Astrocyte (in vitro differentiated cells and primary cell): ENCODE measurements around the gene ST6GALNAC2. TPM values are rescaled to one million over a fixed set of nuclear protein-coding genes. Genes with fewer than 3 reads are reported as not detected.
"Not testable (repeated sequence)": the region's sequence is repeated elsewhere in the genome, so short reads cannot be mapped to it uniquely, and the experiment has no call there.

Source experiments
- DNase-seq: peaks from one replicate; pipeline ENCODE4 v3.0.0-alpha.2; 2010; ENCODE audit warnings: low read depth
- FAIRE-seq: peaks from 2 replicates; lab custom pipeline; 2011; peaks lifted over from hg19 to GRCh38; lab: Jason Lieb, UNC
- H2AFZ ChIP-seq: 2 replicates; pipeline ENCODE4 v1.6.0; 2012; ENCODE audit warnings: low read depth, low read length, inconsistent platforms
- H3K27ac ChIP-seq: 2 replicates; pipeline ENCODE4 v1.5.1; 2011; ENCODE audit warnings: low read depth, low read length, inconsistent platforms
- H3K27me3 ChIP-seq: 2 replicates; pipeline ENCODE4 v1.6.0; 2011; ENCODE audit warnings: low read length, inconsistent platforms; ENCODE audit not compliant: insufficient read depth
- H3K36me3 ChIP-seq: 2 replicates; pipeline ENCODE4 v1.5.1; 2011; ENCODE audit warnings: low read length, inconsistent platforms; ENCODE audit not compliant: insufficient read depth
- H3K4me1 ChIP-seq: 2 replicates; pipeline ENCODE4 v1.5.1; 2011; ENCODE audit warnings: low read length, inconsistent platforms; ENCODE audit not compliant: insufficient read depth
- H3K4me2 ChIP-seq: 2 replicates; pipeline ENCODE4 v1.6.0; 2012; ENCODE audit warnings: low read length, inconsistent platforms
- H3K4me3 ChIP-seq: 2 replicates; pipeline ENCODE4 v1.5.1; 2011; ENCODE audit warnings: low read depth, mild to moderate bottlenecking, low read length, inconsistent platforms; ENCODE audit not compliant: insufficient read depth
- H3K79me2 ChIP-seq: 2 replicates; pipeline ENCODE4 v1.6.0; 2012; ENCODE audit warnings: mild to moderate bottlenecking, low read length, inconsistent platforms; ENCODE audit not compliant: insufficient read depth
- H3K9ac ChIP-seq: 2 replicates; pipeline ENCODE4 v1.6.0; 2012; ENCODE audit warnings: mild to moderate bottlenecking, low read length, inconsistent platforms
- H3K9me3 ChIP-seq: 2 replicates; pipeline ENCODE4 v1.5.1; 2012; ENCODE audit warnings: low read depth, mild to moderate bottlenecking, low read length, inconsistent platforms; ENCODE audit not compliant: insufficient read depth
- H4K20me1 ChIP-seq: 2 replicates; pipeline ENCODE4 v1.6.0; 2012; ENCODE audit warnings: low read length, inconsistent platforms; ENCODE audit not compliant: insufficient read depth
- H3K27ac Mint-ChIP-seq: one replicate; pipeline ENCODE4 v1.8.0; 2021; ENCODE audit warnings: mild to moderate bottlenecking, mixed read lengths; ENCODE audit not compliant: unreplicated experiment
- H3K27me3 Mint-ChIP-seq: one replicate; pipeline ENCODE4 v1.8.0; 2021; ENCODE audit warnings: low read depth, mixed read lengths; ENCODE audit not compliant: unreplicated experiment
- H3K36me3 Mint-ChIP-seq: one replicate; pipeline ENCODE4 v1.8.0; 2021; ENCODE audit warnings: low read depth, mixed read lengths; ENCODE audit not compliant: unreplicated experiment
- H3K4me1 Mint-ChIP-seq: one replicate; pipeline ENCODE4 v1.8.0; 2021; ENCODE audit warnings: low read depth, mixed read lengths; ENCODE audit not compliant: unreplicated experiment
- H3K4me3 Mint-ChIP-seq: one replicate; pipeline ENCODE4 v1.8.0; 2021; ENCODE audit warnings: mild to moderate bottlenecking, moderate library complexity, mixed read lengths; ENCODE audit not compliant: unreplicated experiment
- H3K9me3 Mint-ChIP-seq: one replicate; pipeline ENCODE4 v1.8.0; 2021; ENCODE audit warnings: mild to moderate bottlenecking, mixed read lengths; ENCODE audit not compliant: unreplicated experiment
- CTCF ChIP-seq: IDR thresholded peaks from 2 replicates; pipeline ENCODE4 v1.5.1; 2011; ENCODE audit warnings: low read depth, mild to moderate bottlenecking, inconsistent platforms, low read length, moderate library complexity; ENCODE audit not compliant: insufficient read depth
- EZH2 ChIP-seq: IDR thresholded peaks from 2 replicates; pipeline ENCODE4 v1.6.1; 2012; ENCODE audit warnings: mild to moderate bottlenecking, low read length, inconsistent platforms; ENCODE audit not compliant: insufficient read depth
- total RNA-seq: library from RNA; stranded (reverse); gene quantifications from 2 replicates; pipeline ENCODE4 v1.2.1, GENCODE V29; 2021

The ST6GALNAC2 gene
- total RNA-seq, 1 donor from 2014 or later: 0.79 TPM

GRCh38 chr17:76614912-76615617 lies 29.4 kb upstream of the ST6GALNAC2 start:
- H3K9ac ChIP-seq: no peak overlapping the region
- H3K27ac ChIP-seq: no peak overlapping the region
- no peak for DNase-seq
- H3K27ac Mint-ChIP-seq: no peak overlapping the region
- no peak overlapping the region for H3K4me3 ChIP-seq
- H3K36me3 ChIP-seq: no peaks in the 10 kb centered on the region
- no peaks in the 10 kb centered on the region for H3K9me3 ChIP-seq
- no peak for FAIRE-seq
- H3K4me1 Mint-ChIP-seq: peaks cover 2% of the 10 kb centered on the region
- no peak overlapping the region for H3K4me3 Mint-ChIP-seq
- H3K9me3 Mint-ChIP-seq: peaks cover 2% of the 10 kb centered on the region
- H3K27me3 ChIP-seq: no peaks in the 10 kb centered on the region
- H3K27me3 Mint-ChIP-seq: peaks cover 12% of the 10 kb centered on the region
- H3K36me3 Mint-ChIP-seq: no peaks in the 10 kb centered on the region
- H2AFZ ChIP-seq: no peak overlapping the region
- no peaks in the 10 kb centered on the region for H3K4me1 ChIP-seq
- TF ChIP-seq EZH2 (no peak), CTCF (no peak)
- no peak overlapping the region for H3K4me2 ChIP-seq
- H4K20me1 ChIP-seq: no peaks in the 10 kb centered on the region
- H3K79me2 ChIP-seq: no peaks in the 10 kb centered on the region

GRCh38 chr17:76614064-76614759 lies 28.6 kb upstream of the ST6GALNAC2 start:
- not testable (repeated sequence) for H4K20me1 ChIP-seq, H3K4me3 Mint-ChIP-seq, H3K9ac ChIP-seq, H3K36me3 ChIP-seq, H3K27ac ChIP-seq, H3K4me3 ChIP-seq, H3K4me1 Mint-ChIP-seq, H3K9me3 Mint-ChIP-seq, H3K79me2 ChIP-seq, H3K4me2 ChIP-seq, H3K4me1 ChIP-seq, DNase-seq, H3K27ac Mint-ChIP-seq, H3K36me3 Mint-ChIP-seq, H3K27me3 ChIP-seq, H3K9me3 ChIP-seq, FAIRE-seq, H2AFZ ChIP-seq
- H3K27me3 Mint-ChIP-seq: peaks cover 11% of the 10 kb centered on the region

GRCh38 chr17:76612977-76613851 lies 27.6 kb upstream of the ST6GALNAC2 start:
- FAIRE-seq (no peak), DNase-seq (no peak)
- no peaks in the 10 kb centered on the region for H3K36me3 ChIP-seq
- no peak overlapping the region for H3K4me3 ChIP-seq
- peaks cover 2% of the 10 kb centered on the region for H3K4me1 Mint-ChIP-seq
- H3K27ac Mint-ChIP-seq: peak overlapping the region; percentile 48
- H3K4me3 Mint-ChIP-seq: no peak overlapping the region
- H3K27ac ChIP-seq: no peak overlapping the region
- H3K9me3 Mint-ChIP-seq: peaks cover 2% of the 10 kb centered on the region
- peaks cover 9% of the 10 kb centered on the region for H3K27me3 Mint-ChIP-seq
- TF ChIP-seq CTCF (no peak), EZH2 (no peak)
- no peak overlapping the region for H3K4me2 ChIP-seq
- no peak overlapping the region for H2AFZ ChIP-seq
- H3K9ac ChIP-seq: no peak overlapping the region
- H3K4me1 ChIP-seq: no peaks in the 10 kb centered on the region
- H3K36me3 Mint-ChIP-seq: no peaks in the 10 kb centered on the region
- H3K79me2 ChIP-seq: no peaks in the 10 kb centered on the region
- no peaks in the 10 kb centered on the region for H4K20me1 ChIP-seq
- H3K9me3 ChIP-seq: no peaks in the 10 kb centered on the region
- no peaks in the 10 kb centered on the region for H3K27me3 ChIP-seq
